UCSD-AML1 (cell line): ENCODE data around the gene ANKRD63.
A peak's percentile ranks its signal among the peaks of the same experiment; 100 is the strongest.

Source experiments
- DNase-seq: peaks from one replicate; lab custom pipeline; 2025; ENCODE audit not compliant: unreplicated experiment; lab: John Stamatoyannopoulos, UW

The ANKRD63 gene

GRCh38 chr15:40282869-40283614, at the start of gene ANKRD63:
Gene ANKRD63 (minus strand): TSS chr15:40283064. CDS start chr15:40282586, 478 bp downstream.
- peak; percentile 63 for DNase-seq

- DNase-seq: no peak
Observed at GRCh38 chr15:40332113-40332781, 49.4 kb upstream of the ANKRD63 start.

GRCh38 chr15:40331637-40332036, 48.8 kb upstream of the ANKRD63 start:
- no peak for DNase-seq

GRCh38 chr15:40331026-40331425, 48.2 kb upstream of the ANKRD63 start:
- DNase-seq: no peak

- DNase-seq: peak; percentile 77
Observed at GRCh38 chr15:40330368-40330836, 47.5 kb upstream of the ANKRD63 start.

GRCh38 chr15:40329804-40330203, 46.9 kb upstream of the ANKRD63 start:
- DNase-seq: no peak

GRCh38 chr15:40328751-40329150, 45.9 kb upstream of the ANKRD63 start:
- no peak for DNase-seq

- no peak for DNase-seq
Observed at GRCh38 chr15:40328176-40328575, 45.3 kb upstream of the ANKRD63 start.

GRCh38 chr15:40327457-40327856, 44.6 kb upstream of the ANKRD63 start:
- no peak for DNase-seq

- DNase-seq: no peak
Observed at GRCh38 chr15:40325700-40326099, 42.8 kb upstream of the ANKRD63 start.

GRCh38 chr15:40325188-40325587, 42.3 kb upstream of the ANKRD63 start:
- DNase-seq: no peak

GRCh38 chr15:40323953-40324937, 41.4 kb upstream of the ANKRD63 start:
- DNase-seq: no peak

- peak; percentile 98 for DNase-seq
Observed at GRCh38 chr15:40323239-40323952, 40.5 kb upstream of the ANKRD63 start, which contains the start of gene INAFM2. Gene INAFM2 (plus strand): TSS chr15:40323692. CDS start chr15:40324056, 364 bp downstream.

GRCh38 chr15:40322531-40323238, 39.8 kb upstream of the ANKRD63 start:
- DNase-seq: no peak

- DNase-seq: no peak
Observed at GRCh38 chr15:40320931-40321371, 38.1 kb upstream of the ANKRD63 start.

- DNase-seq: no peak
Observed at GRCh38 chr15:40320409-40320808, 37.5 kb upstream of the ANKRD63 start.

GRCh38 chr15:40317580-40317979, 34.7 kb upstream of the ANKRD63 start:
- no peak for DNase-seq

- no peak for DNase-seq
Observed at GRCh38 chr15:40316931-40317330, 34.1 kb upstream of the ANKRD63 start.

GRCh38 chr15:40314723-40315276, 31.9 kb upstream of the ANKRD63 start:
- no peak for DNase-seq
